NB4 (cell line): ENCODE measurements around the gene SVOP.

Experiments
- DNase-seq: peaks from one replicate; pipeline ENCODE4 v3.0.0; 2010; ENCODE audit warnings: low read depth
- H3K4me3 ChIP-seq: one replicate; pipeline ENCODE4 v1.5.1; 2011; ENCODE audit warnings: mild to moderate bottlenecking, low read depth, low read length, moderate library complexity
- CTCF ChIP-seq: IDR thresholded peaks from one replicate; pipeline ENCODE4 v1.5.1; 2012; ENCODE audit warnings: low read depth, low read length
- MAX ChIP-seq: IDR thresholded peaks from 2 replicates; pipeline ENCODE4 v1.6.1; 2011; ENCODE audit warnings: low read depth, low read length
- MYC ChIP-seq: IDR thresholded peaks from 2 replicates; pipeline ENCODE4 v1.6.1; 2011; ENCODE audit warnings: low read depth, low read length
- POLR2A ChIP-seq: IDR thresholded peaks from 2 replicates; pipeline ENCODE4 v1.6.1; 2011; ENCODE audit warnings: mild to moderate bottlenecking; ENCODE audit not compliant: insufficient read length; ENCODE audit errors: extremely low read depth

Gene SVOP

GRCh38 chr12:109018296-109018695 lies 2.6 kb downstream of the SVOP start:
- H3K4me3 ChIP-seq, result no peak overlapping the region
- no peak for DNase-seq
- TF ChIP-seq POLR2A (no peak), CTCF (no peak), MYC (no peak), MAX (no peak)

GRCh38 chr12:109016978-109017377 lies 3.9 kb downstream of the SVOP start:
- DNase-seq, result no peak
- TF ChIP-seq CTCF (no peak), MYC (no peak), MAX (no peak), POLR2A (no peak)

GRCh38 chr12:109016016-109016415 lies 4.9 kb downstream of the SVOP start:
- no peak for TF ChIP-seq CTCF
- TF ChIP-seq MAX, result no peak
- TF ChIP-seq MYC, result no peak
- TF ChIP-seq POLR2A, result no peak
- no peak for DNase-seq
- no peak overlapping the region for H3K4me3 ChIP-seq

More at GRCh38 chr12:109016978-109017377, 3.9 kb downstream of the SVOP start:
- H3K4me3 ChIP-seq, result no peak overlapping the region

GRCh38 chr12:109014984-109015765 lies 5.7 kb downstream of the SVOP start:
- TF ChIP-seq MYC, result no peak
- TF ChIP-seq POLR2A, result no peak
- TF ChIP-seq MAX, result no peak
- no peak for TF ChIP-seq CTCF
- DNase-seq, result no peak
- no peak overlapping the region for H3K4me3 ChIP-seq

- DNase-seq, result no peak
- no peak overlapping the region for H3K4me3 ChIP-seq
- TF ChIP-seq POLR2A (no peak), MYC (no peak), CTCF (no peak), MAX (no peak)
Measured at GRCh38 chr12:109010259-109010658, 10.6 kb downstream of the SVOP start.
